ENCODE measurements around the gene DLGAP1.

DNA sequence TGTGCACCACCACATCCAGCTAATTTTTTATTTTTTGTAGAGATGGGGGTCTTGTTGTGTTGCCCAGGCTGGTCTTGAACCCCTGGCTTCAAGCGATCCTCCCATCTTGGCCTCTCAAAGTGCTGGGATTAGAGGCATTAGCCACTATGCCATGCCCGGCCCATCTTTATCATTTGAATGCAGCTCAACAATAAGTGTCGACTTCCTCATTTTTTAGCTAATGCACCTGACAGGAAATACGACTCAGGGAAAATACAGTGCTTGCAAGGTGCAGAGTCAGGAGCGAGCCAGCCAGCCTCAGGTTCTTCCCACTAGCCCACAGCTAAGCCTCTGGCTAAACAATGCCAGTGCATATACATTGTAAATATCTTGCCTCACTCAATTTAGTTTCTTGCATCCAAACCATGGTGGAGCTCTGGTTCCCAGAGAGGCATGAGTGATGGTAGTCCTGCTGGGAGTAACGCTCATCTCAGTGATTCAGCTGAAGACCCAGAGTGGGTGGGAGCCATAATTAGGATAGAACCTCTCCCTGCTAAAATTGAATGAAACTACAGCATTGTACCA lies 870.1 kb downstream of the DLGAP1 start:
- TF ChIP-seq, protein P1, sequence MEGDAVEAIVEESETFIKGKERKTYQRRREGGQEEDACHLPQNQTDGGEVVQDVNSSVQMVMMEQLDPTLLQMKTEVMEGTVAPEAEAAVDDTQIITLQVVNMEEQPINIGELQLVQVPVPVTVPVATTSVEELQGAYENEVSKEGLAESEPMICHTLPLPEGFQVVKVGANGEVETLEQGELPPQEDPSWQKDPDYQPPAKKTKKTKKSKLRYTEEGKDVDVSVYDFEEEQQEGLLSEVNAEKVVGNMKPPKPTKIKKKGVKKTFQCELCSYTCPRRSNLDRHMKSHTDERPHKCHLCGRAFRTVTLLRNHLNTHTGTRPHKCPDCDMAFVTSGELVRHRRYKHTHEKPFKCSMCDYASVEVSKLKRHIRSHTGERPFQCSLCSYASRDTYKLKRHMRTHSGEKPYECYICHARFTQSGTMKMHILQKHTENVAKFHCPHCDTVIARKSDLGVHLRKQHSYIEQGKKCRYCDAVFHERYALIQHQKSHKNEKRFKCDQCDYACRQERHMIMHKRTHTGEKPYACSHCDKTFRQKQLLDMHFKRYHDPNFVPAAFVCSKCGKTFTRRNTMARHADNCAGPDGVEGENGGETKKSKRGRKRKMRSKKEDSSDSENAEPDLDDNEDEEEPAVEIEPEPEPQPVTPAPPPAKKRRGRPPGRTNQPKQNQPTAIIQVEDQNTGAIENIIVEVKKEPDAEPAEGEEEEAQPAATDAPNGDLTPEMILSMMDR (IDR thresholded peaks at IDR 0.05; ENCODE audit: low read depth, low read length) = no peak
- no peak for TF ChIP-seq POLR2A (IDR thresholded peaks at IDR 0.05; ENCODE audit: extremely low read depth, insufficient read length)
- TF ChIP-seq, protein P2, sequence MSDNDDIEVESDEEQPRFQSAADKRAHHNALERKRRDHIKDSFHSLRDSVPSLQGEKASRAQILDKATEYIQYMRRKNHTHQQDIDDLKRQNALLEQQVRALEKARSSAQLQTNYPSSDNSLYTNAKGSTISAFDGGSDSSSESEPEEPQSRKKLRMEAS (IDR thresholded peaks at IDR 0.05; ENCODE audit: low read depth, low read length) = no peak

All from NB4 (cell line).